ENCODE data around the gene KIF1B.

Gene KIF1B

DNA sequence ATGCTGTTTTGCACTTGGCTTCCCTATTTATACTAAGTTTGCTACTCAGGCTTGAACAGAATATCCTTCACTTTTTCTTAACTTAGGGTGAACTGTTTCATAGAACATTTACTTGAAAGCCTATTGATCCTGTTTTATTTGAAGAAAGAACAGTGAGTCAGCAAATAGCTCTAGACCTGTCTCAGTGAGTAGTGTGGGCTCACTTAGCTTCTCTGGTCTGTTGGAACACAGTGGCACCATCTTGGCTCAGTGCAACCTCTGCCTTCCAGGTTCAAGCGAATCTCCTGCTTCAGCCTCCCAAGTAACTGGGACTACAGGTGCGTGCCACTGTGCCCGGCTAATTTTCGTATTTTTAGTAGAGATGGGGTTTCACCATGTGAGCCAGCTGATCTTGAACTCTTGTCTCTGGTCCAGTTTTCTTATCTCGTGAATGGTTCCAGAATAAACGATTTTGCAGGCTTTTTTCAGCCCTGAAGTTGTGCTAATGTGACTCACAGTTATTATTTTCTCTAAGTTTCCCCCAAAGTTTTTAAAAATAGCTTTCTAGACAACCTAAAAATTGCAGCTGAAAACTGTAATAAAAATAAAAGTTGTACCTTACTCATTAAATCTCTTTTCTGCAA is 76.8 kb downstream of the KIF1B start:
- no peak for FAIRE-seq

DNA sequence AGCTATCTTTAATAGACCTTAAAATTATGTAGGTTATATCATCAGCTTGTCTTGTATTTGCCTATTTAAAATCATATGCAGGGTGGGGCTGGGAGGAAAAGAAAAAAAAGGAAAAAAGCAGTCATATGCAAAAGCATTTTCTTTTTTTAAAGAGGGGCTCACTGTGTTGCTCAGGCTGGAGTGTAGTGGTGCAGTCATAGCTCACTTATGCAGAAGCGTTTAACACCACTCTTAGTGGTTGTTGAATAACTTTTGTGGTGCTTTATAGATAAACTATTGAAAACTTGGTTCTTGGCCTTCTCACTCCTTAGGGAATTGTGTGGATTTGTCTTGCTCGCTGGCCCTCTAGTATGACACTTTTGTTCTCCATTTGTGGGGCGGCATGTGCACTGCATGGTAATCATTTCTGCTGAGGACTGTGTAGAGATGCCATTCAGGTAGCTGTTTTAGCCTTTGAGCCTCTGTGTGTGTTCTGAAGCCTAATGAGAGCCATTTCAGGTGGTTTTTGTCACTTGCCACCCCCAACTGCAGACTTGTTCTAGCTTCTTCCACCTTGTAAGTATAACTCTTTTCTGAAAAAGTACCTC is 77.8 kb downstream of the KIF1B start:
- no peak for FAIRE-seq

DNA sequence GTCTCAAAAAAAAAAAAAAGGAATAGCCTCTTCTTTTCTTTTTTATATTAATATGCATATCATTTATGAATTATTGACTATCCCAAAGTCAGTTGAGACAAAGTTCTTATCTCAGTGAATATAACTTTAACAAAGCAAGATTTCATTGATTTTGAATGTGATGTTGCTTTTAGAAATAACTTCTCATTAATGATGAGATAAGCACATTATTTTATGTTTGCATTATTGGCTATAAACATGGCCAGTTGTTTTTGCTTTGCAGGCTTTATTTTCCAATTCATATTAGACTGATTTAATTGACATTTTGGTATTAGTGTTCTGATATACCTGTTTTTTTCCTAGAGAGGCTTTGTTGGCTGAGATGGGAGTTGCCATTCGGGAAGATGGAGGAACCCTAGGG is 81.3 kb downstream of the KIF1B start:
- FAIRE-seq: no peak

DNA sequence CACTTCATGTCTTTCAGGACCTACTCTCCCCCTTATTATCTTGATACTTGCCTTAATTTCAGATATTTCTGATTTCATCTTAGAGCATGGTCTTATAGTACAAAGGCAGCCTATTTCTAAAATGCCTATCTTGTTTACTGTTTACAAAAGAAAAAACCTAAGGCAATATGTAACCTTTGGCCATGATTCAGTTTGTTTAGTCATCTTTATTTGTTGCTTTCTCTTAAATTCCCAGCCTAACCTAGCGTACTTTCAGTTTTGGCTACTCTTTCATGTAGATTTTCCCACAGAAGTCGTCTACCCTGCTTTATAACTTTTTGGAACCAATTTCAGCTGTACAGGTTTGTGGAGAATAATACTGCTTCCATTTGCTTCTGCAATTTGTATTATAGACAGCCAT is 81.8 kb downstream of the KIF1B start:
- no peak for FAIRE-seq

DNA sequence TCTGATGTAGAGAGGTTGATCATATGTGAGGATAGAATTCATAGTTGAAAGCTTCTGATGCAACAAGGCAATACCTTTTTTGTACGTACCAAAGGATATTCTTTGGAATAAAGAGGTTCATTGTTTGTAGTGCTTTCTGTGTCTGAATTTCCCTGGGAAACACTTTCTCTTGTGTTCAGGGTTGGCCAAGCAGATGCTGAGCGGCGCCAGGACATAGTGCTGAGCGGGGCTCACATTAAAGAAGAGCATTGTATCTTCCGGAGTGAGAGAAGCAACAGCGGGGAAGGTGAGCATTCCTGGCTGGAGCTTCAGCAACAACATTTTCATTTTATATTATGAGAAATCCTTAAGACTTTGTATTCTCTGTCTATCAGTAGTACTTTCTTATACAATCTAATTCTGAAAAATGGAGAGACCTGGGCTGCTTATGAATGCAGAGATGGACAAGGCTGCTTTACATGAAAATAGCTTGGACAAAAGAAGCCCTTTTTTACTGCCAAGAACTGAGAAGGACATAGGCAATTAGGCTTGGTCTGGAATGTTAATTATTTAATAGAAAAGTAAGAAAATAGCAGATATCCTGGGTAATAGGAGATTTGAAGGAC is 85.2 kb downstream of the KIF1B start:
- no peak for FAIRE-seq

DNA sequence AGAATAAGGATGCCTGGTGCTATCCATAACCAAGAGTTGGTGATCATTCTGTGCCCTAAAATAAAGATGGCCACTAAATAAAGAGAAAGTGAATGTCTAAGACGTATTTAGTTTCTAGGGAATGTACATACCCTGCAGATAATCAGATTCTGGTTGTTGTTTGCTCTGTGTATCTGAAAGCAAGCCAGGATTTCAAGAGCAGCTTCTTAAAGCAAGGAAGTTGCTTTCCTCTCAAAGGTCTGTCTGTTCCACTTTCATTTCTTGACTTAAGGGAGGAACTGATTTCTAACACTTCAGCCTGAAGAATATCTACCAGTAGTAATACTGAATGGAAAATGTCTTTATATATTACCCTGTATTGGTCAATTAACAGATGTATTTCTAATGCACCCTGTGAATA is 88.8 kb downstream of the KIF1B start:
- FAIRE-seq: no peak

DNA sequence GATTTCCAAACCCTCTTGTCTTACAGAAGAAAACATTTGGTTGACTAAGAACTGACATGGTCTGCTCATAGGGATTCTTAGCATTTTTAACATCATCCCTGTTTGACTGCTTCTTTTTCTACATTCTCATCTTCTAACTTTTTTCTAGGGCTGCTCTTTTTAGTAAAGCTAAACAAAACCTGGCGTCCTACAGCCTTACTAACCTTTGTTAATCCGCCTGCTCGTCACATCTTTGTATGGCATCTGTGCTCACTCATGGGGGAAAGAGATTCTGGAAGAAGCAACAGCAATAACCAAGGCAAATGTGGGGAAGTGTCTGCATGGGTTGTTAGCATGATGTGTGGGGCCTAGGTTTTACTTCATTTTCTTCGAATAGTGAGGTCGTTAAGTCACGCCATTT is 92.0 kb downstream of the KIF1B start:
- no peak for FAIRE-seq

DNA sequence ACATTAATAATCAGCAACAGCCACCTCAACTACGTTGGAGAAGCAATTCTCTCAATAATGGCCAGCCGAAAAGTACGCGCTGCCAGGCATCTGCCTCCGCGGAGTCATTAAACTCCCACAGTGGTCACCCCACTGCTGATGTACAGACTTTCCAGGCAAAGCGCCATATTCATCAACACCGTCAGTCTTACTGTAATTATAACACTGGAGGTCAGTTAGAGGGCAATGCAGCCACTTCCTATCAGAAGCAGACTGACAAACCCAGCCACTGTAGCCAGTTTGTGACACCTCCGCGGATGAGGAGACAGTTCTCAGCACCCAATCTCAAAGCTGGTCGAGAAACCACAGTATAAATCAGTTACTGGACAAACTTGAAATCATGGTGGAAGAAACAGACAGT is 93.9 kb downstream of the KIF1B start:
- no peak for FAIRE-seq

DNA sequence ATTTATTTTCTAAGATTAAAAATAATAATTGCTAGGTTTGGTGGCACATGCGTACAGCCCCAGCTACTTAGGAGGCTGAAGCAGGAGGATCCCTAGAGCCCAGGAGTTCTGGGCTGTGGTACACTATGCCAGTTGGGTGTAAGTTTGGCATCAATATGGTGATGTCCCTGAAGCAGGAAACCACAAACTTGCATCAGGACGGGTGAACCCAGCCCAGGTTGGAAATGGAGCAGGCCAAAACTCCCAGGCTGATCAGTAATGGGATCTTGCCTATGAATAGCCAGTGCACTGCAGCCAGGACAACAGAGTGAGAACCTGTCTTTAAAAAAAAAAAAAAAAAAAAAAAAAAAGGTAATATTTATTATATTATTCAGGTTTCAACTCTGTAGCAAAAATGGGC is 96.1 kb downstream of the KIF1B start:
- no peak for FAIRE-seq

DNA sequence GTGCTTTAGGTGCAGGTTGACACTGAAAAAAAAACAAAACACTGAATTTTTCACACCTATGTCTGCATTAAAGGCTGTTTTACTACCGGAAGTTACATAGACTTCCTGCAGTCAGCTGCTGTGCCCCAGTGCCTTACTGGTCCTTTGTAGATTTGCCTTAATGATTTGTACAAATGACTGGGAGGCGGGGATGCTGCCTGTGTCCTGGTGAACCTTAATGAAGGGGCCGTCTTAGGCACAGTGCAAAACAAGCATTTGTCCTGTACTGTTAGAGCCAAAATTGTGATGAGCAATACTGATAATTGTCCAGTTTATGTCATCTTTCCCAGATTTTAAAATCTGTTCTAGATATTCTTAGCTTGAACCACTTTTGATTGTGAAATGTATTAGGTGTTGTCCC is 97.6 kb downstream of the KIF1B start:
- no peak for FAIRE-seq

DNA sequence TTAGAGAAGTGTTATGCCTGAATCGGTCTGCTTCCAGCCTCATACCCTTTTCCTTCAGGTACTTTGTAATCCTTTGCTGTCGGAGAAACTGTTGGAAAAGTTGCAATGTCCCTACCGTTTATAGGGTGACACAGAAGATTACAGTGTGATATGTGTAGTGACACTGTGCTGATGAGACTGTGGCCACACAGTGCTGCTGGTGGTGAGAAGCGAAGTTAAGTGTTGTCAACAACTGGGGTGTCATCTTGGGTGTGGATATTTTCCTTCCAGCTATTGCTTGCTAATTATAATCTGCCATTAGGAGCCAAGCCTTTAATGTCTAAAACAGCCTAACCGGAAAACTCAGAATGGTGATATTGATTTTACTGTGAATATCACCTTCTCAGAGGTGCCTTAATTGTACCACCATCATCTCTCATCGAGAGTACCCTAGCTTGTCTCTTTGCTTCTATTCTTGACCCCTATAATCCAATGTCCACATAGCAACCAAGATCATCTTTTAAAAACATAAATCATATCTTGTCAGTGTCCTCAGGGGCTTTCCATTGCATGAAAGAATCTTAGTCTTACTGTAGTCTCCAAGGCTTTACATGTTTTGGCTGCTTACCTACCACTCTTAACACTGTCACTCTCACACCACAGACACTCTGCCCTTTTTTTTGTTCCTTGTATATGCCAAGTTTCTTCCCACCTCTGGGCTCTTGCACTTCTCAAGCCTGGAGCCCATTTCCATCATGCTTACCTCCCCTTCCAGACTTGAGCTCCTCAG is 99.1 kb downstream of the KIF1B start:
- FAIRE-seq: no peak

DNA sequence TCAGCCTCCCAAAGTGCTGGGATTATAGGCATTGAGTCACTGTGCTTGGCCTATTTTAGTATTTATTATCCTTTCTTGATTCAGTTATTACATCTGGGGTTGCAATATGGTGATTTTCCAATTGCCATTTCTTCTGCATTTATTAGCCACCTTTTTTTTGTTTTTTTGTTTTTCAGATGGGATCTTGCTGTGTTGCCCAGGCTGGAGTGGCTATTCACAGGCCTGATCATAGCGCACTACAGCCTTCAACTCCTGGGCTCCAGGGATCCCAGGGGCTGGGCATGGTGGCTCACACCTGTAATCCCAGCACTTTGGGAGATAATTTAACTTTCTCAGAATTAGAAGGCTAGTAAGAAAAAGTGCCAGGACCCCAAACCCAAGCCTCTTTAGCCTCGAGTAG is 106.4 kb downstream of the KIF1B start:
- FAIRE-seq: no peak

DNA sequence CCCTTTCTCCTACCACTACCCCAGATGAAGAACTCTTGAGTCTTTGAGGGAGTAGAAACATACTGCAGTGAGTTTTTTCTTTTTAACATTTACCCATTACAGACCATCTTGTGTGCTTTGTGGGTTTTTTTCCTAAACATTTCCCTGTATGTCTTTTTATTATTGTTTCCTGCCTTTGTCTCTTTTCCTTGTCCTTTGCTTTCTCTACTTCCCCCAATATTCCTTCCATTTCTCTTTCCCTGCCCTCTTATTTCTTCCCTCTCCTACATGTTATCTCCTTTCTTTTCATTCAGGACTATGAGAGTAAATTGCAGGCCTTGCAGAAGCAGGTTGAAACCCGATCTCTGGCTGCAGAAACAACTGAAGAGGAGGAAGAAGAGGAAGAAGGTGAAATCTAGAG is 109.4 kb downstream of the KIF1B start:
- FAIRE-seq: no peak

DNA sequence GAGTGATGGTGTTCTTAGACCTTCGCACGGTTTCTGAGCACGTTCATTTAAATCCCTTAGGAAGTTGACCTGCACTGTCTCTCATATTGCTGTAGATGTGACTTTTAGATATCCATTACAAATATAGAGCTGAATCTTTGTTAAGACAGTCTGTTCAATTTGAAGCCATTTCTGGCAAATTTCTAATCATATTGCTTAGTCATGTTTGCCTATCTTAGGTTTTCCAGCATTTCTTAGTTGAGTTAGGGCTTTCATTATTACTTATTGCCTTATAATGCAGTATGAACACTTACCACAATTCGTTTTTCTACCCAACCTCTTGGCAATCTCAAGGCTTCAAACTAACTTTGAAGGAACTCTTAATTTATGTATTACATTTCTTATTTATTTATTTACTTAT is 110.0 kb downstream of the KIF1B start:
- no peak for FAIRE-seq

DNA sequence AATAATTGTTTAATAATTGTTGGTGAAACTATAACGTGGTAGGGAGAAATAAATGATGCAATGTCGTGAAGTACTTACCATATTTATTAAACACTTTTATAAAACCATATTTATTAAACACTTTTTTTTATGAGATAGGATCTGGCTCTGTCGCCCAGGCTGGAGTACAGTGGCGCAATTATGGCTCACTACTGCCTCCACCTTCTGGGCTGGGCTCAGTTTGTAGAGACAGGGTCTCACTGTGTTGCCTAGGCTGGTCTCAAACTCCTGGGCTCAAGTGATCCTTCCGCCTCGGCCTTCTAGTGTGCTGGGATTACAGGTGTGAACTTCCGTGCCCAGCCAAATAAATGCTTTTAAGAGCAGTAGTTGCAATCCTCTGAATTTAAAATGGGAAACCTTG is 112.5 kb downstream of the KIF1B start:
- no peak for FAIRE-seq

DNA sequence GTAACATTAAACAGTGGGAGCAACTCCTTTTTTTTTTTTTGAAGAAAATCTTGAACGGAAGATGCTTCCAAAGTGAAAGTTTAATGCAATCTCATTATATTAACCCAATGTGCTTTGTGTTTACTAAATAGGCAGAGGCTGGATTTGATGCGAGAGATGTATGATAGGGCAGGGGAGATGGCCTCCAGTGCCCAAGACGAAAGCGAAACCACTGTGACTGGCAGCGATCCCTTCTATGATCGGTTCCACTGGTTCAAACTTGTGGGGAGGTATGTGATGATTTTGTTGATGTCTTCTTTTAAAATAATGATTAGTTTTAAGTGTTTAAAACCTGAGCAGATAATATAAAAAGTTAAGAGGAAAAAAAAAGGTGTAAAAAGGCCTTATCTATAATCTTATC is 114.3 kb downstream of the KIF1B start:
- no peak for FAIRE-seq

DNA sequence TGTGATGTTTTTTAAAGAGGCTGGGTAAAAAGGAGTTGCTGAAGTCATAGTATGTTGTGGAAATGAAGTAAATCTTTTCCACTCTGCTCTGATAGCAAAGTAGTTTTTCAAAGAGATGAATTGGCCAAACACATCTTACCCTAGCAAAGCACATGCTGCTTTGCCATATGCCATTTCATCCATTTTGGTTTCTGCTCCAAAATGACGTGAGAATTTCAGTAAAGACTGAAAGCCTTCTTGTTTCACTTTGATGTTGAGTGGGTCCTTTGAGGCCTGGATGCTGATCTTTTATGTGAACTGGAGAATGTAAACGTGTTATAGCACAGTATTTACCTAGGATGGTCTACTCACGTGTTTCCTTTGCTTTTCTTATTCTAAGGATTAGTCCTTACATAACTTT is 115.2 kb downstream of the KIF1B start:
- no peak for FAIRE-seq

DNA sequence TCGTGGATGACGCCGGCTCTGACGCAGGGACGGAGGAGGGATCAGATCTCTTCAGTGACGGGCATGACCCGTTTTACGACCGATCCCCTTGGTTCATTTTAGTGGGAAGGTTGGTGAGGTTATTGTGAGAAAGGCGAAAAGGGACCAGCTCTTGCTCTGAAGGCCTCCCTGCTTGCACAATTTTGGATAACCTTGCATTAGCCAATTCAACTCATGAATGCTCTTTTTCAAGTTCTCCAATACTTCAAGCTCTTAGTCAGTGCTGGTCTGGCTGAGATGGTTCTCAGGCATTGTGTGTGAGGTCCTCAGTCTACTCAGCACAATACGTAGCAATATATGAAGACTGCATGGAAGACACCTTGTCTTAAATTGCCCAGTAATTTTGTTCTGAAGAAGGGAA is 115.9 kb downstream of the KIF1B start:
- FAIRE-seq: no peak

DNA sequence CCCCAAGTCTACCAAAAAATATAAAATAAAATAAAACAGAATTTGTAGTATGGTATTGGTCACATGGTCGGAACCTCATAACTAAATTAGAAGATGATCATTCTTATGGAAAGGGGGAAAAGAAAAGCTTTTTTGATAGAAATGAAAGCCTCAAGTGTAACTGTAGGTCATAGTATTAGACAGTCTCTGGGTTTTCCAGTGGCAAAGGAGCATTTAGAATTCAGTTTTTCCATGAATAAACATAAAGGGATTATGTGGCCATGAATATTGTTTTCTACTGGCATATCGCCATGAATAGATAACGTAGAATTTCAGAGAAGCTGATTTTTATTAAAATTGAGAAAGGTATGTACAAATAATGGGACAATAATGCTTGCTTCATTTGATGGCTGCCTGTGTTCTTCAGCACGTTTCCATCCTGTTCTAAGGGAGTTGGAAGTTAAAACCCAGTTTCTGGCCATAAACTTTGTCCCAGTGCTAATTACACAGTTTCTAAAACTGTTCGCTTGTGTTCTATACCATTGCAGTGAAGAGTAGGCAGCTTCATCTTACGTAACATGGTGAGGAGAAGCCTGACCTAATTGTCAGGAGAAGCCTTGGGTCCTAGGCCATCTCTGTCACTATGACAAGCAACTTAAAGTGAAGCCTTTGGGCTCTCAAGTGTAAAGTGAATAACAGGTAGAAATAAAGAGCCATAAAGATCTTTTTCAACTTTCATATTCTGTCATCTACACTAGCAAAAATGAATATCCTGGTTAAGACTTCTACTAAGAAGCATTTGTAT is 118.0 kb downstream of the KIF1B start:
- FAIRE-seq: no peak

DNA sequence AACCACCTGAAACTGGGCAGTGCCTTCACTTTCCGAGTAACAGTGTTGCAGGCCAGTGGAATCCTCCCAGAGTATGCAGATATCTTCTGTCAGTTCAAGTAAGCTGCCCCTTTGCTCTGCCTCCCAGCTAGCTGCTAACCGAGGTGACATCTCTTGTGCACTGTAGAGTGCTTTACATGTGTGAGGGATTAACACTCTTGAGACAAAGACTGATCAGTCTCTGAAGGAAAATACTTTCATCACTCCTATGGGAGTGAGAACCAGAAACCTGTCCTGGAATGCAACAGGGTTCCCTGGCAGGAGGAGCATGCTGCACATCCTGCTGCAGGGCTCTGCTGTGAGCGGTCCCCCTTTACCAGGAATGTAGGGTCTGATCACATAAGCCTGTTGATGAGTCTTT is 127.1 kb downstream of the KIF1B start:
- no peak for FAIRE-seq

DNA sequence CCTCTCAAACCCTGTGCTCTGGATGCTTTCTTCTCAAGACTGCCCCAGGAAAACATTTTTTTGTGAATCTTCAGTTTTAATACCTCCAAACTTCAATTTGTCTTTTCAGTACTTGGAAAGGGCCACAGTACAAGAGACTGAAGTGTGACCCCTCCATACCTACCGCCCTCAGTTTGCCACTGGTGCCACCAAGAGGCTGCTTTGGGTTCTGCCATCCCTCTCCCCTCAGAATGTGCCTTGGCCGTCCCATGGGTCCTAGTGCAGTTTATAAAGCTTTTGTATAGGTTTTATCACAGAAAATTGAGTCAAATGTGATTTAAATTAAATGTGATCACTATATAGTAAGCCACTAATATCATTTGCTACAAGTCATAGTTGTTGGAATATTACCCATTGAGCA is 127.7 kb downstream of the KIF1B start:
- no peak for FAIRE-seq

DNA sequence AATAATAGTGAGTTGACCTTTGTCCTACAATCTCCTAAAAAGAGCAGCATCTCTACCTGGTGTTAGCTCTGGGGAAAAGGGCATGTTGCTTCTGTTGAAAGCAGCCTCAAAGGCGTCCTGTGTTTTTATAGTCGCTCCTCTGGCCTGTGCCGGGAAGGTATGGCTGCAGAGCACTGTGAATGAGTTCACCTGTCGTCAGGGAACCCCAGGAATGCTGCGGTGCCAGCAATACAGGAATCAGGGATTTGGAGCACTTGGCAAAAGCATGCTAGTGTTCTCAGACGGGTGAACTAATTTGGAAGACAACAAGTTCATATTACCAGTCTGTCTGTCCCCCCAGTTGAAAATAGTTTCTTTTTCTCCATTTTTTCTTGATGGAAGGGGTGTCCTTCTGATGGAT is 128.2 kb downstream of the KIF1B start:
- no peak for FAIRE-seq

DNA sequence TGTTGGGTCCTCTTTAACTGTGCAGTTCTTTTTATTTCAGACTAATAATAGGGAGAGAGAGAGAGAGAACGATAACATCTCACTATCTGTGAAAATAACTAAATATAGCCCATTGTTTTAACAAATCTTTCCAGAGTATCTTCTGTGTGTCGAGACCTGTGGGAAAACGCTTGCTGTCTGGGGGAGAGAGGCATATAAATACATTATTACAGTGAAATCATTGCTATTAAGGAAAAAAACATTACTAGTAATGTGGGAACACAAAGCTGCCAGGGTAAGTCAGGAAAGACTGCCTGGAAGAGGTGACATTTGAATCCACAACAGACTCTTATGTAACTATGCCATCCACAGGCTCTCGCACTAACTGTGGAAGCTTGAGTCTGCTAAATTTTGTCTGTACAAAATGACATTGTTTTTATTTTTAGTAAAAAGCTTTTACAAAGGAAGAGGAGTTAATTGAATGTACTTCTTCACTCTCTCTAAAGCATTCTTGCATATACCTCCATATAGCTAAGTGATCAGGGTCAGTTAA is 128.7 kb downstream of the KIF1B start:
- FAIRE-seq: no peak
